ENCODE measurements around the gene FEZF1.
"Not testable (repeated sequence)": the region's sequence is repeated elsewhere in the genome, so short reads cannot be mapped to it uniquely, and the experiment has no call there.

Gene FEZF1

GRCh38 chr7:122306320-122307227, 2.0 kb upstream of the FEZF1 start:
- no peak for DNase-seq

GRCh38 chr7:122305475-122306319, 1.1 kb upstream of the FEZF1 start:
- no peak for DNase-seq

- DNase-seq = no peak
These were observed 459 bp upstream of the FEZF1 start for GRCh38 chr7:122304996-122305421.

- DNase-seq = no peak
These were observed 825 bp downstream of the FEZF1 start for GRCh38 chr7:122303531-122304318.

GRCh38 chr7:122302761-122303530, 1.6 kb downstream of the FEZF1 start:
- no peak for DNase-seq

- DNase-seq = no peak
These were observed 2.4 kb downstream of the FEZF1 start for GRCh38 chr7:122301858-122302760.

- DNase-seq = no peak
These were observed 3.4 kb downstream of the FEZF1 start for GRCh38 chr7:122300956-122301833.

GRCh38 chr7:122300211-122300932, 4.2 kb downstream of the FEZF1 start:
- no peak for DNase-seq

GRCh38 chr7:122299624-122300210, 4.8 kb downstream of the FEZF1 start:
- DNase-seq = no peak

- DNase-seq = no peak
These were observed 5.9 kb downstream of the FEZF1 start for GRCh38 chr7:122298618-122299017.

- no peak for DNase-seq
These were observed 6.4 kb downstream of the FEZF1 start for GRCh38 chr7:122298131-122298530.

GRCh38 chr7:122291189-122291588, 13.4 kb downstream of the FEZF1 start:
- no peak for DNase-seq

- no peak for DNase-seq
These were observed 14.1 kb downstream of the FEZF1 start for GRCh38 chr7:122290476-122290875.

GRCh38 chr7:122289426-122289825, 15.1 kb downstream of the FEZF1 start:
- no peak for DNase-seq

GRCh38 chr7:122284608-122285007, 19.9 kb downstream of the FEZF1 start:
- not testable (repeated sequence) for DNase-seq

GRCh38 chr7:122273117-122273516, 31.4 kb downstream of the FEZF1 start:
- no peak for DNase-seq

GRCh38 chr7:122269241-122269640, 35.3 kb downstream of the FEZF1 start:
- DNase-seq = no peak

- DNase-seq = no peak
These were observed 36.4 kb downstream of the FEZF1 start for GRCh38 chr7:122268101-122268500.

GRCh38 chr7:122262246-122262645, 42.3 kb downstream of the FEZF1 start:
- no peak for DNase-seq
